HG03196 (cell line): ENCODE data around the gene CISTR.
"Not testable (repeated sequence)": the region's sequence is repeated elsewhere in the genome, so short reads cannot be mapped to it uniquely, and the experiment has no call there.

Experiments used
- ATAC-seq: cut with Tn5 transposase; IDR thresholded peaks from one replicate; pipeline ENCODE4 v1.9.1; 2021; ENCODE audit not compliant: unreplicated experiment

CISTR gene

GRCh38 chr12:53720946-53721345, 30.8 kb downstream of the CISTR start:
- ATAC-seq, result no peak

GRCh38 chr12:53719649-53720048, 32.1 kb downstream of the CISTR start:
- no peak for ATAC-seq

GRCh38 chr12:53718567-53718966, 33.2 kb downstream of the CISTR start:
- not testable (repeated sequence) for ATAC-seq

GRCh38 chr12:53717319-53717718, 34.5 kb downstream of the CISTR start:
- ATAC-seq, result no peak

GRCh38 chr12:53714004-53714403, 37.8 kb downstream of the CISTR start:
- no peak for ATAC-seq

GRCh38 chr12:53713516-53713915, 38.3 kb downstream of the CISTR start:
- no peak for ATAC-seq

GRCh38 chr12:53712059-53712643, 39.6 kb downstream of the CISTR start:
- ATAC-seq, result no peak

- no peak for ATAC-seq
These were observed 41.7 kb downstream of the CISTR start for GRCh38 chr12:53710091-53710490.

- ATAC-seq, result no peak
These were observed 42.1 kb downstream of the CISTR start for GRCh38 chr12:53709671-53710070.

- no peak for ATAC-seq
These were observed 45.7 kb downstream of the CISTR start for GRCh38 chr12:53706080-53706479.

- no peak for ATAC-seq
These were observed 48.0 kb downstream of the CISTR start for GRCh38 chr12:53703756-53704155.

GRCh38 chr12:53701518-53702264, 50.1 kb downstream of the CISTR start:
- ATAC-seq, result no peak

GRCh38 chr12:53700567-53700966, 51.2 kb downstream of the CISTR start:
- ATAC-seq, result no peak

GRCh38 chr12:53699678-53700025, 52.1 kb downstream of the CISTR start:
- ATAC-seq, result no peak

- ATAC-seq, result no peak
These were observed 52.7 kb downstream of the CISTR start for GRCh38 chr12:53698948-53699677.

- ATAC-seq, result no peak
These were observed 55.0 kb downstream of the CISTR start for GRCh38 chr12:53696655-53697331.
